ENCODE results near the gene ACYP1. TPM values are rescaled to one million over a fixed set of nuclear protein-coding genes. Genes with fewer than 3 reads are reported as not detected.

ACYP1 gene
- total and polyA plus RNA-seq, 9 of the 15 experiments (the other 6 are each of a cell fraction or from before 2014, with no cell fraction given), result 19.9 to 113 (median 52.3) TPM

DNA sequence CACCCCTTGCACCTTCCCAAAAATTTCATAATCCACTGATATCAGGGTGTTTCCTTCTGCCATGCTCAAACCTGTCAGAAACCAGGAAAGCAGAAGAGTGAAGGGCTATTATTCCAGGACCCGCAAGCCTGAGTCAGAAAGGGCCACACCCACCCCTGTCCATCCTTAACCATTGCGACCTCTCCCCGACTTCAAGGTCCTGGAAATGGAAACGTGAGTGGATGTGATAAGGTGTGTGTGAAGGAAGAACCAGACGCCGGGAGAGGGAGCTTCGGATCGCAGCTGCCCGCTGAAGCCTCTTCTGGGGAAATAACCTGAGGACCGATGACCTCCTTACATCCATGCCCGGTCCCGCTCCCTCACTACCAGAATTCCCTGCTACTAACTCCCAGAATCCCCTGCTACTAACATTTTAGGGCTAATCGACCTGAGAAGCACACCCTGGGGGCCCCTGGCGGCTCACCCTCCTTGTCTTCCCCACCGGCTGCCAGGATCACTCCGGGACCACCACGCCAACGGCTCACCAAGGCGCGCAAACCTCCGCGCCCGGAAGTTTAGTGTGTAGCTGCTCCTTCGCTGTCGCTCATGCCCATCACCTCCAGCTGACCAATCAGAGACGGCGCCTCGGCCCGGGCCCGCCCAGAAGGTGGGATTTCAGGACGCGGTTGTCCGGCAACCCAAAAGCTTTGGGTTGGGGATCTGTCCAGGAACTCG lies at the start of gene ACYP1 (continued):
- TF ChIP-seq CHD1 (IDR thresholded peaks at IDR 0.05; ENCODE audit: low read length), result no peak
- TF ChIP-seq, protein P1, sequence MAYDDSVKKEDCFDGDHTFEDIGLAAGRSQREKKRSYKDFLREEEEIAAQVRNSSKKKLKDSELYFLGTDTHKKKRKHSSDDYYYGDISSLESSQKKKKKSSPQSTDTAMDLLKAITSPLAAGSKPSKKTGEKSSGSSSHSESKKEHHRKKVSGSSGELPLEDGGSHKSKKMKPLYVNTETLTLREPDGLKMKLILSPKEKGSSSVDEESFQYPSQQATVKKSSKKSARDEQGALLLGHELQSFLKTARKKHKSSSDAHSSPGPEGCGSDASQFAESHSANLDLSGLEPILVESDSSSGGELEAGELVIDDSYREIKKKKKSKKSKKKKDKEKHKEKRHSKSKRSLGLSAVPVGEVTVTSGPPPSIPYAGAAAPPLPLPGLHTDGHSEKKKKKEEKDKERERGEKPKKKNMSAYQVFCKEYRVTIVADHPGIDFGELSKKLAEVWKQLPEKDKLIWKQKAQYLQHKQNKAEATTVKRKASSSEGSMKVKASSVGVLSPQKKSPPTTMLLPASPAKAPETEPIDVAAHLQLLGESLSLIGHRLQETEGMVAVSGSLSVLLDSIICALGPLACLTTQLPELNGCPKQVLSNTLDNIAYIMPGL (CRISPR knock-in tag; IDR thresholded peaks at IDR 0.05), result no peak
- TF ChIP-seq RBM34 (IDR thresholded peaks at IDR 0.05; ENCODE audit: borderline replicate concordance, insufficient read depth, low read length), result no peak
- no peak for TF ChIP-seq RBM22 (IDR thresholded peaks at IDR 0.05; ENCODE audit: low read depth, low read length, poor library complexity, severe bottlenecking)
- no peak for TF ChIP-seq ZC3H11A (IDR thresholded peaks at IDR 0.05; ENCODE audit: low read depth, low read length)
- TF ChIP-seq BRCA1 (IDR thresholded peaks at IDR 0.05), result no peak
- no peak for TF ChIP-seq BRCA1 (CRISPR knock-in tag; IDR thresholded peaks at IDR 0.05)
- TF ChIP-seq TEAD1 (CRISPR knock-in tag; IDR thresholded peaks at IDR 0.05), result no peak
- TF ChIP-seq ILF3 (IDR thresholded peaks at IDR 0.05; ENCODE audit: borderline replicate concordance), result no peak
- TF ChIP-seq, protein P2, sequence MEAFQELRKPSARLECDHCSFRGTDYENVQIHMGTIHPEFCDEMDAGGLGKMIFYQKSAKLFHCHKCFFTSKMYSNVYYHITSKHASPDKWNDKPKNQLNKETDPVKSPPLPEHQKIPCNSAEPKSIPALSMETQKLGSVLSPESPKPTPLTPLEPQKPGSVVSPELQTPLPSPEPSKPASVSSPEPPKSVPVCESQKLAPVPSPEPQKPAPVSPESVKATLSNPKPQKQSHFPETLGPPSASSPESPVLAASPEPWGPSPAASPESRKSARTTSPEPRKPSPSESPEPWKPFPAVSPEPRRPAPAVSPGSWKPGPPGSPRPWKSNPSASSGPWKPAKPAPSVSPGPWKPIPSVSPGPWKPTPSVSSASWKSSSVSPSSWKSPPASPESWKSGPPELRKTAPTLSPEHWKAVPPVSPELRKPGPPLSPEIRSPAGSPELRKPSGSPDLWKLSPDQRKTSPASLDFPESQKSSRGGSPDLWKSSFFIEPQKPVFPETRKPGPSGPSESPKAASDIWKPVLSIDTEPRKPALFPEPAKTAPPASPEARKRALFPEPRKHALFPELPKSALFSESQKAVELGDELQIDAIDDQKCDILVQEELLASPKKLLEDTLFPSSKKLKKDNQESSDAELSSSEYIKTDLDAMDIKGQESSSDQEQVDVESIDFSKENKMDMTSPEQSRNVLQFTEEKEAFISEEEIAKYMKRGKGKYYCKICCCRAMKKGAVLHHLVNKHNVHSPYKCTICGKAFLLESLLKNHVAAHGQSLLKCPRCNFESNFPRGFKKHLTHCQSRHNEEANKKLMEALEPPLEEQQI (IDR thresholded peaks at IDR 0.05), result no peak
- TF ChIP-seq, protein P3, sequence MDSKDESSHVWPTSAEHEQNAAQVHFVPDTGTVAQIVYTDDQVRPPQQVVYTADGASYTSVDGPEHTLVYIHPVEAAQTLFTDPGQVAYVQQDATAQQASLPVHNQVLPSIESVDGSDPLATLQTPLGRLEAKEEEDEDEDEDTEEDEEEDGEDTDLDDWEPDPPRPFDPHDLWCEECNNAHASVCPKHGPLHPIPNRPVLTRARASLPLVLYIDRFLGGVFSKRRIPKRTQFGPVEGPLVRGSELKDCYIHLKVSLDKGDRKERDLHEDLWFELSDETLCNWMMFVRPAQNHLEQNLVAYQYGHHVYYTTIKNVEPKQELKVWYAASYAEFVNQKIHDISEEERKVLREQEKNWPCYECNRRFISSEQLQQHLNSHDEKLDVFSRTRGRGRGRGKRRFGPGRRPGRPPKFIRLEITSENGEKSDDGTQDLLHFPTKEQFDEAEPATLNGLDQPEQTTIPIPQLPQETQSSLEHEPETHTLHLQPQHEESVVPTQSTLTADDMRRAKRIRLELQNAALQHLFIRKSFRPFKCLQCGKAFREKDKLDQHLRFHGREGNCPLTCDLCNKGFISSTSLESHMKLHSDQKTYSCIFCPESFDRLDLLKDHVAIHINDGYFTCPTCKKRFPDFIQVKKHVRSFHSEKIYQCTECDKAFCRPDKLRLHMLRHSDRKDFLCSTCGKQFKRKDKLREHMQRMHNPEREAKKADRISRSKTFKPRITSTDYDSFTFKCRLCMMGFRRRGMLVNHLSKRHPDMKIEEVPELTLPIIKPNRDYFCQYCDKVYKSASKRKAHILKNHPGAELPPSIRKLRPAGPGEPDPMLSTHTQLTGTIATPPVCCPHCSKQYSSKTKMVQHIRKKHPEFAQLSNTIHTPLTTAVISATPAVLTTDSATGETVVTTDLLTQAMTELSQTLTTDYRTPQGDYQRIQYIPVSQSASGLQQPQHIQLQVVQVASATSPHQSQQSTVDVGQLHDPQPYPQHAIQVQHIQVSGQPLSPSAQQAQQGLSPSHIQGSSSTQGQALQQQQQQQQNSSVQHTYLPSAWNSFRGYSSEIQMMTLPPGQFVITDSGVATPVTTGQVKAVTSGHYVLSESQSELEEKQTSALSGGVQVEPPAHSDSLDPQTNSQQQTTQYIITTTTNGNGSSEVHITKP (IDR thresholded peaks at IDR 0.05; ENCODE audit: partially characterized antibody), result no peak
- TF ChIP-seq KDM2B (CRISPR knock-in tag; IDR thresholded peaks at IDR 0.05), result no peak
- TF ChIP-seq TFAM (CRISPR knock-in tag; conservative IDR thresholded peaks at IDR 0.05), result no peak
- TF ChIP-seq ZNF75A (CRISPR knock-in tag; IDR thresholded peaks at IDR 0.05), result no peak
- no peak for TF ChIP-seq U2AF2 (optimal IDR thresholded peaks at IDR 0.05; ENCODE audit: low read depth, low read length)
- TF ChIP-seq ZNF165 (CRISPR knock-in tag; IDR thresholded peaks at IDR 0.05; ENCODE audit: borderline replicate concordance), result no peak
- TF ChIP-seq FOXK2 (conservative IDR thresholded peaks at IDR 0.05 in 1 of 2, IDR thresholded peaks at IDR 0.05 in 1 of 2; ENCODE audit: low read depth in 2 of 2), result no peak
- TF ChIP-seq NR2C2 (CRISPR knock-in tag; IDR thresholded peaks at IDR 0.05), result no peak
- TF ChIP-seq NR2C2 (tag; IDR thresholded peaks at IDR 0.05), result peak; percentile 47; the same call in 1 of the 2 replicates
- TF ChIP-seq SMARCE1 (IDR thresholded peaks at IDR 0.05), result no peak
- TF ChIP-seq SAFB2 (IDR thresholded peaks at IDR 0.05; ENCODE audit: borderline replicate concordance, low read depth, low read length, severe bottlenecking), result no peak
